HG02571 (cell line): Measurements from ENCODE around the gene UQCR11.

Experiments
- ATAC-seq: cut with Tn5 transposase; IDR thresholded peaks from one replicate; pipeline ENCODE4 v1.9.1; 2021; ENCODE audit warnings: mild to moderate bottlenecking, moderate library complexity; ENCODE audit not compliant: unreplicated experiment

UQCR11 gene

DNA sequence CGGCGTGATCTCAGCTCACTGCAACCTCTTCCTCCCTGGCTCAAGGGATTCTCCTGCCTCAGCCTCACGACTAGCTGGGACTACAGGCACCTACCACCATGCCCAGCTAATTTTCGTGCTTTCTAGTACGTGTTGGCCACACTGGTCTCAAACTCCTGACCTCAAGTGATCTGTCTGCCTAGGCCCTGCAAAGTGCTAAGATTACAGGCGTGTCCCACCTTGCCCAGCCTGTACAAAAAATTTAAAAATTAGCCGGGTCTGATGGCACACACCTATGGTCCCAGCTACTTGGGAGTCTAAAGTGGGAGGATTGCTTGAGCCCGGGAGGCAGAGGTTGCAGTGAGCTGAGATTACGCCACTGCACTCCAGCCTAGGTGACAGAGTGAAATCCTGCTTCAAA is 32.5 kb downstream of the UQCR11 start:
- no peak for ATAC-seq

DNA sequence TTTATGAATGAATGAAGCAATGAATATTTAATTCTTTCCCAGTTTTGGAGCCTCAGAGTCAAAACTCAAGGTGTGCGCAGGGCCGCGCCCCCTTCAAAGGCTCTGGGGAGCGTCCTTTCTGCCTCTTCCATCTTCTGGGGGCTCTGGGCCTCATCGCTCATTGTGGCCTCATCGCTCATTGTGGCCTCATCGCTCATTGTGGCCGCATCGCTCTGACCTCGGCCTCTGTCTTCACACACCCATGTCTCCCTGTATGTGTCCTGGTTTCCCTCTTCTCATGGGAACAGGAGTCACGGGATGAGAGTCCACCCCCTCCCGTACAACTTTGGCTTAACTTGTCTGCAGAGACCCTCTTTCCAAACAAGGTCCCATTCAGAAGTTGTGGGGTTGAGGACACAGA is 33.9 kb downstream of the UQCR11 start:
- no peak for ATAC-seq

DNA sequence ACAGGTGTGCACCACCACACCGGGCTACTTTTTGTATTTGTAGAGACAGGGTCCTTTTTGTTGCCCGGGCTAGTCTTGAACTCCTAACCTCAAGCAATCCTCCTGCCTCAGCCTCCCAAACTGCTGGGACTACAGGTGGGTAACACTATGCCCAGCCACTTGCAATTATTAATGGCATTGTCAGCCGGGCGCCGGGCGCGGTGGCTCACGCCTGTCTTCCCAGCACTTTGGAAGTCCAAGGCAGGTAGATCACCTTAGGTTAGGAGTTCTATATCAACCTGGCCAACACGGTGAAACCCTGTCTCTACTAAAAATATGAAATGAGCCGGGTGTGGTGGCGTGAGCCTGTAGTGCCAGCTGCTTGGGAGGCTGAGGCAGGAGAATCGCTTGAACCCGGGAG is 34.4 kb downstream of the UQCR11 start:
- no peak for ATAC-seq

DNA sequence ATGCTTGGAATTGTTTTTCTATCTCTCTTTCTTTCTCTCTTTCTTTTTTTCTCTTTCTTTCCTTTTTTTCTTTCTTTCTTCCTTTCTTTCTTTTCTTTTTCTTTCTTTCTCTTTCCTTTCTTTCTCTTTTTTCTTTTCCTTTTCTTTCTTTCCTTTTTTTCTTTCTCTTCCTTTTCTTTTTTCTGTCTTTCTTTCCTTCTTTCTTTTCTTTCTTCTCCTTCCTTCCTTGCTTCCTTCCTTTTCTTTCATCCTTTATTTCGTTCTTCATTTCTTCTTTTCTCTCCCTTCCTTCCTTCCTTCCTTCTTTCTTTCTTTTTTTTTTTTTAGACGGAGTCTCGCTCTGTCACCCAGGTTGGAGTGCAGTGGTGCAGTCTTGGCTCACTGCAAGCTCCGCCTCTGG is 35.3 kb downstream of the UQCR11 start:
- ATAC-seq, result no peak

DNA sequence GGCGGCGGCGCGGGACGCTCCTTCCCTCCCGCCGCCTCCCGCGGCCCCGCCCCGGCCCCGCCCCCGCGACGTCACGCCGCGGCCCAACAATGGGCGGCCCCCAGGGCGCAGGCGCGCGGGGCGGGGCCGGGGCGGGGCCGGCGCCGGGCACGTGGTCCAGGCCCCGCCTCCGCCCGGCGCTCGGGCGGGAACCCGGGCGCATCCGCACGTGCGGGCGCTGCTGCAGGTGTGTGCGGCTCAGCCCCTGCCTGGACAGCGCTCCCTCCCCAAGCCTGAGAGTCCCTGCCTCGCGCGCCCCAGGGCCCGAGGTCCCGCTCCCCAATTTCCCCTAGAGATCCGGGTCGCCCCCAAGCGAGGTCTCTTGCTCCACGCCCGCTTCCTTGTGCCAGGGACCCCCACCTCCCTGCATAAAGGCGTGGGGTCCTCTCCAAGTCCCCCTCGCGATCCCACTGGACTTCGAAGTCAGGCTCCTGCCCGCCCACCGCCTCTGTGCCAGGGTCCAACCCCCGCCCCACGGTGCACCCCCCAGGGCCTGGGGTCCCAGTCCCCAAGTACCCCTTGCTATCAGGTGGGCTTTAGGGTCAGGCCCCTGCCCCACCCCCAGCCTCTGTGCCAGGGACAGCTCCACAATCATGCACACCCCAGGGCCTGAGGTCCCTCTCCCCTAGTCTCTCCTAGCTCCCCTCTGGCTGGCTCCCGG is 36.8 kb downstream of the UQCR11 start, which contains the start of gene MEX3D:
MEX3D (minus strand) TSS at position 6 of the 700 bp plus-strand sequence. CDS start 267 bp downstream, outside the sequence.
- peak; percentile 58 for ATAC-seq

DNA sequence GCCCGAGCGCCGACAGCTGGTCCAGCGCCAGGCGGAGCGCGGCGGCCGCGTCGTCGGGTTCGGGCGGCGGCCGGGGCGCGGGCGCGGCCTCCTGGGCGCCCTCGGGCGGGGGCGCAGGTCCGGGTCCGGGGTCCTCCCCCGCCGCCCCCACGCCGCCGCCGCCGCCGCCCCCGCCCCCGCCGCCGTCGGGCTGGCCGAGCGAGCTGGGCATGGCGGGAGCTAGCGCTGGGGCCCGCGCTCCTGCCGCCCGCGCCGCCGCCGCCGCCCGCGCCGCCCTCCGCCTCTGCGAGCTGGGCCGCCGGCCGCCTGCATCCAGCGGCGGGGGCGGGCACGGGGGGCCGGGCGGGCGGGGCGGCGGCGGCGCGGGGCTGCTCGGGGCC is 37.4 kb downstream of the UQCR11 start:
- peak; percentile 7 for ATAC-seq

DNA sequence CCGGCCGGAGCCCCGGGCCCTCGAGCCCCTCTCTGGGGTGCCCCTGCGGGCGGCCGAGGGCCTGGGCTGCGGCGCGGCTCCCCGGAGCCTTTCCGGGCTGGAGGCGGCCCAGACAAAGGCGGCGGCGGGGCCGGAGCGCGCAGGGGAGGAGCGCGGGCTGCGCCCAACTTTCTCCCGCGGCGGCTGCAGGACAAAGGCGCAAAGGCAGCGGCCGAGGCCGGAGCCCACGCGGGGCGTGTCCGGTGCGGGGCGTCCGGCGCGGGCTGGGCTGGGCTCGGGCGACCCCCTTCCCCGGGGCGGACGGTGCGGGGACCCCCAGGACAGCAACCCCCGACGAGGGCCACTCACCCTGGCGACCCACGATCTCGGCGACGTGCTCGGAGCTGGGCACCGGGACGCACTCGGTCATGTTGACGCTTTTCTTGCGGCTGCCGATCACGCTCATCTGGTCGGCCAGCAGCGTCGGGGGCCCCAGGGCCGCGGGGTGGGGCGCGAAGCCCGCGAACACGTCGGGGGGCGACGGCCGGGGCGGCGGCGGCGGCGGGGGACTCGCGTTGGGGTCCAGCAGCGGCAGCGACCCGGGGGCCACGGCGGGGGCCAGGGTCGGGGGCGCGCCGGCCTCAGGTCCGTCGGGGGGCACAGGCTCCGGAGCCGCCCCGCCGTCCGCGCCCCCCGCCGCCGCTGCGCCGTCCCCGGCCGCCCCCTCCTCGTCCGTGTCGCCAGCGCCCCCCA is 38.0 kb downstream of the UQCR11 start:
- ATAC-seq, result no peak

DNA sequence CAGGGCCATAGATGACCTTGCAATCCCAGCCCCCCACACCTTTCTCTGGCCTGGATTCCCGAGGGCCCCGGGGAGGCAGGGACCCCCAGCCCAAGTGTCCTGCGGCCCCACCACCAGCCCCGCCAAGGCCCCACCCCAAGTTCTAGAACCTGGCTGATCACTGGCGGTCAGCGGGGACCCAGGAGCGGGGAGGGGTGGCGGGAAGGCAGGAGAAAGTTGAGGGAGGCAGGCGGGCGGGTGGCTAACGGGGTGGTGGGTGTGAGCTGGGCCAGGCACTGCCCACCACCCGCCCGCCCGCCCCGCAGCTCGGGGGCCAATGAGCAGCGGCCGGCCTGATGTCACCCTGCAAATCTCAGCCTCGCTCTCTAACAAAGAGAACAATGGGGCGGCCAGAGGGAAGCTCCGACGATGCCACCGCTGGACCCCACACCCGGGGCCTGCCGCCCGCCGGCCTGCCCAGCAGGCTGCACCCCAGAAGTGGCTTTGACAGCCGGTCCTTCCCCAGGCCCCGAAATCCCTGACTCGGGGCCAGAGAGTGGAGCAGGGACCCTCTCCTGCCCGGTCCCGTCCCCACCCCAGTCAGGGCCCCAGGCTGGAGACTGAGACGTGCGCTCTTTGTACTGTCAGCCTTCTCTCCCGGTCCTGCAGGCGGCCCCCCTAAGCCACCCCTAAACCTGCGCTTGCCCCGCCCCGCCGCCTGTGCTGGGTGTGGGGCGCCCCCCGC is 38.7 kb downstream of the UQCR11 start:
- no peak for ATAC-seq

DNA sequence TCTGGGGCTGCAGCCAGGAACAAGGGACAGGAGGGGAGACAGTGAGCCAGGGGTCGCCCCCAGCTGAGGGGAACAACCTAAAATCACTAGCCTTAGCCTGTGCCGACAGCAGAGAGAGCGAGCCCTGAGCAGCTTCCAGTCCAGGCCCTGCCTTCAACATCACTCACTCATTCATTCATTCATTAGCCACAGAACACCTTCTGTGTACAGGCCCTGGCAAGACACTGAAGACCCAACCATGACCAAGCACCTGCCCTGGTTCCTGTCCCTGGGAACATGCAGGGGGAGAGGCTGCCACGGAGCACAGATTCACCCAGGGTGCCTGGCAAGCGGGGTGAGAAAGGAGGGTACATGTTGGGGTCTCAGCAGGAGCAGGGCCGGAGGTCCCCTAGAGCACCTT is 42.0 kb downstream of the UQCR11 start:
- ATAC-seq, result no peak

DNA sequence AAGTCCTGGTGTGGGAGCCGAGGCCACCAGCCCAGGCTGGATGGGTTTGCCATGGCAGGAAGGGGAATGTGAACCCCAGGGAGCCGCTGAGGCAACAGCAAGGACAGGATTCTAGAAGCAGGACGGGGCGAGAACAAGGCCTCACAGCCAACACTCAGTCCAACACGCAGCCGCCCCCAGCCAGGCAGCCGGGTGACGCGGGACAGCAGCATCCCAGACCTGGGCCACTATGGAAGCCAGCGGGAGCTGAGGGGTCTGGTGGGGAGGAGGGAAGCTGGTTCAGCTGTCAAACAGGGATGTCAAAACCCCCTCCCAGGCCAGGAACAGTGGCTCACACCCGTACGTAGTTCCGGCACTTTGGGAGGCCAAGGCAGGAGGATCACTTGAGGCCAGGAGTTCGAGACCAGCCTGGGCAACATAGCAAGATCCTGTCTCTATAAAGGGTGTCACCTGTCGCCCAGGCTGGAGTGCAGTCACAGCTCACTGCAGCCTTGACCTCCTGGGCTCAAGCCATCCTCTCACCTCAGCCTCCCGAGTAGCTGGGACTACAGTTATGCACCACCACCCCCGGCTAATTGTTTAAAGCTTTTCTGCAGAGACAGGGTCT is 43.9 kb downstream of the UQCR11 start:
- ATAC-seq, result no peak

DNA sequence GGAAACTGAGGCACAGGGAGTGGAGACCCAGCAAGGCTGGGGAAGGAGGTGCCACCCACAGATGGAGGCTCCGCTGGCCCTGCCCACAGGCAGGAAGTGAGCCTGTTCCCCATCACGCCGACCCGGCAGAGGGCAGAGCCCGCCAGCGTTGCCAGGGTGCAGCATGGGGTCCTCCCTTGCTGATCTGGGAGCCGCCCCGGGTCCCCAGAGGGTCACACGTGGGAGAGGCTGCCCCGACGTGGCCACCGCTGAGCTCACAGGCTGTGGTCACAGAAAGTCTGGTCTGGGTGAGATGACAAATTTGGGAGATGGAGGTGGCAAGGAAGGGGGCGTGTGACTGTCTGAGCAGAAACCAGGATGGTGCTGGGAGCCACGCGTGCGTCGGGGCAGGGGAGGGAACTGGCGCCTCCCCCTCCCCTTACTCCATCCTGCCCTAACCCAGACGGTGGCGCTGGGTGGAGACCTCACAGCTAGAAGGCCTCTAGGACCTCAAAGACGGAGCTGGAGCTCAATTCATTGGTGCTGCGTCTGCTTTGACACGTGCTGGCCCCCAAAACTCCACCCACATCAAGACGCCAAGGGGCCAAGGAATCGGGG is 44.9 kb downstream of the UQCR11 start:
- no peak for ATAC-seq

DNA sequence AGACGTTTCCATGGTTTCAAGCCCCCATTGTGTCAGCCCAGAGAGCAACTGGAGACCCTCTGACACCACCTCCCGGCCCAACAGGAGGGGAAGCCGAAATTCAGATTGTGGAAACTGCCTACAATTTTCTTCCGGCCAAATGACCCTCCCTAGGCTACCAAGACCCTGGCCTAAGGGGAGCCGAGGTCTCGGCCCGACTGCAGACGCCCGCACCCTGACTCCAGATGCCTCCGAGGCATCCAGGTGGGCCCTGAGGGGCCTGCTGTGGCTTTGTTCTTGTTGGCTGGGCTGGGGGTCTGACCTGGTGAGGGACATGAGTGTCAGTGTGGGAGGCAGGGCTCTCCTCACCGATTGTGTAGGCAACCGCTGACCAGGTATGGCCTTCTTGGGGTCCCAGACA is 46.7 kb downstream of the UQCR11 start:
- no peak for ATAC-seq

DNA sequence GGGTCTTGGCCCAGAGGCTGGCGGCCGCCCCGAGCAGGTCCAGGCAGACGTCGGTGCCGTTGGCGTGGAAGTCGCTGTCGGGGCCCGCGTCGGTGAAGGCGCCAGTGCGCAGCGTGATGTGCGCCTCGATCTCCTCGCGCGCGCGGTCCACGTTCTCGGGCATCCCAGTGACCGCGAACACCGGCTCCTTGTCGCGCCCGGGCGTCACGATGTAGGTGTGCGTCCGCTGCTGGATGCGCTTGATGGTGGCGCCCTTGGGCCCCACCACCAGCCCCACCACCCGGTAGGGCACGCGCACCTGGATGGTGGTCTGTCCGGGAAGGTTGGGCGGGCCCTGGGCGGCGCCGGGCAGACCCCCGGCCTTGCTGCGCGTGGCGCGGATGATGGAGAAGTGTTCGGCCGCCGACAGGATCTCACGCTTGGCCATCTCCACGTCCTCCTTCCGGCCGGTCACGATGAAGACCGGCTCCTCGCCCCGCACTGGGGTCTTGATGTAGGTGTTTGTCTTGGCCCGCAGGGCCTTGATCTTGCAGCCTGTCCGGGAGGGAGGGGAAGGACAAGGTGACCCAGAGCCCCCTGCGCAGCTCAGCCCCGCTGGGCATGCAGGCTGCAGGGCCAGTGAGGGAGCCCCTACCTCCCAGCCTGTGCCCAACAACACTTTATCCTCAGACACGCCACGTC is 48.7 kb downstream of the UQCR11 start:
- ATAC-seq, result no peak

DNA sequence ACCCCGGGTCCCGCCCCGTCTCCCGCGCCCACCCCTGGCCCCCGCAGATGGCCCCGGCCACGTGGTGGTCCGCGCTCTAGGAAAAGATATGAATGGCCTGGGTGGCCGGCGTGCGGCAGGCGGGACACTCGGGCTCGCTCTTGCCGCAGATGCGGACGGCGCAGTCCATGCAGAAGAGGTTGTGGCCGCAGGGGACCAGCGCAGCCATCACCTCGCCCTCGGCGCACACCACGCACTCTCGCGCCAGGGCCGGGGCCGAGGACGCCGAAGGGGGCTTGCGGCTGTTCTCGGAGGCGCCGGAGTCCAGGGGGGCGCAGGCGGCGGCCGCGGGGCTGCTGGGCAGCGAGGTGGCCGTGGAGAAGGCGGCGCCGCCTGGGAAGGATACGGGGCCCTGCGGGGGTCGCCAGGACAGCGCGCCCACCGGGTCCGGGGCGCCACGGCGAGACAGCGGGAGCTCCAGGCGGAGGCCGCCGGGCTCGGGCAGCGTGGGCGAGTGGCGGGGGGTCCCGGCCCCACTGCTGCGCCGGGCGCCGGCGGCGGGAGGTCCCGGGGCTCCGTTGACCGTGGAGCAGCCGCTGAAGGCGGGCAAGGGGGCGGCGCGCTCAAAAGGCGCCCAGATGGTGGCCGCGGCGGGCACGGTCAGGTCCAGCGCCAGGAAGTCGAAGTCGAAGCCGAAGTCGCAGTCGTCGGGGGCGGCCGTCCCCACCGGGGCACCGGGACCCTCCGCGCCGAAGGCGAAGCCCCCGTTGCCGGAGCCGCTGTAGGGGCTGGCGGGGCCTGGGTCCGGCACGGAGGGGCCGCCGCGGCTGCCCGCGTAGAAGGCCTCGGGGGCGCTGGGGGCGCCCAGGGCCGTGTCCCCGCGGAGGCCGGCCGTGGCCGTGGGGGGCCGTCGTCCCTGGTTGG is 49.5 kb downstream of the UQCR11 start:
- no peak for ATAC-seq

DNA sequence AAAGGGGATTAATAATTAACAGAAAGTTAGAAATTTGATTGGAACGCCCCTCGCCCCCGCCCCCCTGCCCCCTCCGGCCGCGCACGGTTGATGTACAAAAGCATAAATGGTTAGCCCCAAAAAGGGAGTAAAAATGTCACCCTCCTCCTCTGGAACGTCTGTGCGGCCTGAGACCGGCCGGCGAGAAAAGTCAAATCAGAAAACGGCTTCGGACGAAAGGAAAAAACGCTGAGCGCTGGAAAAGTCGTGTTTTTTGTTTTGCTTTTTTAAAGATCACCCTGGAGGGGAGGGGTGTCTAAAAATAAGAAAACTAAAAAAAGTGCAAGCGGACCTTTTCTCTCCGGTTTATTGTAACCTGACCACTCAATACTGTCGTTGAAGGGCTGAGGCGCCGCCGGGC is 50.3 kb downstream of the UQCR11 start:
- no peak for ATAC-seq

DNA sequence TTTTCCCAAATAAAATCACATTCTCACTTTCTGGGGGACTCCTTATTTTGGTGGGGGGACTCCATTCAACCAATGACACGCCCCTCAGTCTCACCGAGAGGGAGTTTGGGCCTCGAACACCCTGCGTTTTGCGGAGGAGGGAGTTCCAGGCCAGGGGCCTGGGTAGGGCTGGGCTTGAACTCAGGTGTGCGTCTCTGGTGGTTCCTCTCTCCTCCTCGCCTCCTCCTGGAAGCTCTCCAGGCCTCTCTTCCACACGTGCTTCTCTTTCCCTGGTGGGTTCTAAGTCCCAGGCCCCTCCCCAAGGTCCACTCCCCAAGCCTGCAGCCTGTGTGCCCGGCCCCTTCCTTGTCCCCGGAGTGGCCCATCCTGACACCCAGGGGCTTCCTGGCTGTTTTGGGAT is 51.8 kb downstream of the UQCR11 start:
- ATAC-seq, result no peak

DNA sequence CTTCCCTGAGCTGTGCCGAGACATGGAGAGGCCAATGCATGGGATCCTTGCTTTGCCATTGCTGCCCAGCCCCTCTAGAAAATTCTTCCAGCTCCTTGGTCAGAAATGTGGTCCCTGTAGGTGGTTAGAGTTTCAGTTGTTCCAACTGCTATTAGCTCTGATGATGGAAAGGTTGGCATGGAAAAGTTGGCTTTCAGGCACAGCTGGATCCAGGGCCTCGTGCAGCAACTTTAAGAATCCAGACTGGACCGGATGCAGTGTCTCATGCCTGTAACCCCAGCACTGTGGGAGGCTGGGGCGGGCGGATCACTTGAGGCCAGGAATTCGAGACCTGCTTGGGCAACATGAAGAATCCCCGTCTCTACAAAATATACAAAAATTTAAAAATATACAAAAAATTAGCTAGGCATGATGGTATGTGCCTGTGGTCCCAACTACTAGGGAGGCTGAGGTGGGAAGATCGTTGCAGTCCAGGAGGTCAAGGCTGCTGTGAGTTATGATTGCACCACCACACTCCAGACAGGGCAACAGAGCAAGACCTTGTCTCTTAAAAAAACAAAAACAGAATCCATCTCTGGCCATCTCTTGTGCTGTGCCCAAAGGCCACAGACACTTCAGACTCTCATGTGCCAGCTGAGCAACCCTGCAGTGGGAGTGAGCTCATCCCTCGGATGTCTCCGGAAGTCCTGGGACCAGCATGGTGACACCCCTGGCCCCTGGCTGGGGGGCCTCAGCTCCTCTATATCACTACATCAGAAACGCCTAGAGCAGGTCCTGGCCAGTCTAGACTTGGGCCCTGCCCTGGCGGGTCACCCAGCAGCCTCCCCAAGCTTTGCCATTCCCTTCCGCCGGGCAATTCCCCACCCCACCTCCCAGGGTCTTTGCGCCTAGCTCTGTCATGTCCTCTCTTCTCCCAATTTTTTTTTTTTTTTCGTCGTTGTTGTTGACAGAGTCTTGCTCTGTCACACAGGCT is 53.9 kb downstream of the UQCR11 start:
- no peak for ATAC-seq

DNA sequence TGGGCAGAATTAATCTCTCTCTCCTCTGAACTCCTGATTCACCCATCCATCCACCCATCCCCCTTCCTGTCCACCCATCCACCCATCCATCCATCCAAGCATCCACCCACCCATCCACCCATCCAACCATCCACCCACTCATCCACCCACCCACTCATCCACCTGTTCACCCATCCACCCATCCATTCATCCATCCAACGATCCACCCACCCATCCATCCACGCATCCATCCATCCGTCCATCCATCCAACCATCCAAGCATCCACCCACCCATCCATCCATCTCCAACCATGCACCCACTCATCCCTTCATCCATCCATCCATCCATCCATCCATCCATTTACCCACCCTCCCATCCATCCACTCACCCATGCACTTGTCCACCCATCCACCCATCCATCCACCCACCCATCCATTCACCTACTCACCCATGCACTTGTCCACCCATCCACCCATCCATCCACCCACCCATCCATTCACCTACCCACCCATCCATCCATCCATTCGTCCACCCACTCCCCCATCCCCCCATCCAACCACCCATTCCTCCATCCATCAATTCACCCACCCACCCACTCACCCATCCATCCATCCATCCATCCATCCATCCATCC is 55.8 kb downstream of the UQCR11 start:
- ATAC-seq, result no peak
